DMS114 treated with DMSO at 0.1 percent for 48 hours (cell line): ENCODE data around the gene TMEM52.

ENCODE experiments used
- DNase-seq: peaks from one replicate; lab custom pipeline; 2025; ENCODE audit not compliant: unreplicated experiment; lab: John Stamatoyannopoulos, UW

Gene TMEM52

GRCh38 chr1:1876335-1876930 lies 42.6 kb downstream of the TMEM52 start:
- no peak for DNase-seq

GRCh38 chr1:1875932-1876331 lies 43.1 kb downstream of the TMEM52 start:
- no peak for DNase-seq

DNA sequence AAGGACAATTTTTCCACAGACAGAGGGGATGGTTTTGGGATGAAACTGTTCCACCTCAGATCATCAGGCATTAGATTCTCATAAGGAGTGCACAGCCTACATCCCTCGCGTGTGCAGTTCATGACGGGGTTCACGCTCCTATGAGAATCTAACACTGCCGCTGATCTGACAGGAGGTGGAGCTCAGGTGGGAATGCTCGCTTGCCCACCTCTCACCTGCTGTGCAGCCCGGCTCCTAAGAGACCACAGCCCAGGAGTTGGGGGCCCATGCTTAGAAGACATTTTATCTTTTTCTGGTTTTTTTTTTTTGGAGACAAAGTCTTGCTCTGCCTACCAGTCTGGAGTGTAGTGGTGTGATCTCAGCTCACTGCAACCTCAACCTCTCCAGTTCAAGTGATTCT lies 44.2 kb downstream of the TMEM52 start:
- no peak for DNase-seq

DNA sequence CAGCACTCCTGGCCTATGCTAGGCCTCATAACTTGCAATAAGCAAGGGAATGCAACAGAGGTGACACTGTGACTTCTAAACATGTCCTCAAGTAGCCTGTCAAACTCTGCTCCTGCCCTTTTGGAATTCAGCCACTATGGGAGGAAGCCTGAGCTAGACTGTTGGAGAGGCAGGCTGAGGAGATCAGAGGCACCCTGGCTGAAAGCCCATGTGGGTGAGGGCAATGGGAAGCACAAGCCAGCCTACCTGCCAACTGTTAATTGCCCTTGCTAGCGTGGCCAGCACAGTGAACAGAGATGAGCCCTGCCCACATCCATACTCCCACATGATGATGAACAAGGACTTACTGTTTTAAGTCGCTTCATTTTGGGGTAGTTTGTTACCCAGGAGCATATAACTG lies 45.9 kb downstream of the TMEM52 start:
- no peak for DNase-seq

GRCh38 chr1:1872329-1872994 lies 46.6 kb downstream of the TMEM52 start:
- DNase-seq, result no peak

GRCh38 chr1:1869469-1869868 lies 49.6 kb downstream of the TMEM52 start:
- no peak for DNase-seq
